AML-193 (cell line): ENCODE measurements around the gene TRAF3IP1.

Source experiments
- DNase-seq, 2 experiments: peaks; one replicate each; lab custom pipeline; 2025; lab: John Stamatoyannopoulos, UW

TRAF3IP1 gene

GRCh38 chr2:238449241-238449640 is 128.9 kb downstream of the TRAF3IP1 start:
- no peak for DNase-seq

GRCh38 chr2:238449909-238450417 is 129.6 kb downstream of the TRAF3IP1 start:
- DNase-seq: peak; percentile 55 to 65

- no peak for DNase-seq
These were observed 130.1 kb downstream of the TRAF3IP1 start for GRCh38 chr2:238450440-238450861.
